K562 (cell line): Measurements from ENCODE around the gene ZNF385C. TPM values are rescaled to one million over a fixed set of nuclear protein-coding genes. Genes with fewer than 3 reads are reported as not detected.

Source experiments
- ATAC-seq: fragments of 200-7000 bp; cut with Tn5 transposase; 3 replicates; pipeline ENCODE4 v1.9.1; 2020; ENCODE audit warnings: moderate library complexity
- BruUV-seq: library from RNA; stranded (reverse); fragments of 400-500 nt; replicated peaks from 2 replicates; lab custom pipeline; 2021; lab: Mats Ljungman, UMichigan
- CTCF ChIA-PET: fragments of 300-600 bp; formaldehyde crosslinking; extraction: SDS; loops from one replicate; lab custom pipeline; 2021; ENCODE audit warnings: low intra/inter-chr PET ratio; lab: Yijun Ruan, JAX
- POLR2A ChIA-PET: fragments of 300-600, 350-650 bp; sonication (Branson Sonifier 250); formaldehyde crosslinking; extraction: SDS; loops from one replicate; lab custom pipeline; 2021; ENCODE audit warnings: antibody characterized with exemption, inconsistent platforms; lab: Yijun Ruan, JAX
- DNase-seq, 4 experiments: peaks; one replicate each; pipeline versions ENCODE4 v3.0.0 to v3.0.0-alpha.2; 2011 to 2018; ENCODE audit warnings: low spot score in 3 of 4, mixed read lengths in 3 of 4; ENCODE audit errors: extremely low read depth in 1 of 4
- FAIRE-seq: peaks from 2 replicates; lab custom pipeline; 2011; peaks lifted over from hg19 to GRCh38; lab: Jason Lieb, UNC
- H2AFZ ChIP-seq: 2 replicates; pipeline ENCODE4 v1.6.0; 2011; ENCODE audit warnings: low read depth, low read length, control low read depth, inconsistent platforms
- H3K27ac ChIP-seq: fragments of 200-600 bp; 3 replicates; pipeline ENCODE4 v1.8.0; 2011; ENCODE audit warnings: low read depth, mild to moderate bottlenecking, control low read depth, inconsistent platforms, low read length, moderate library complexity, mixed read lengths; ENCODE audit errors: extremely low read depth
- H3K27me3 ChIP-seq, 2 experiments: fragments of 300-600 bp in 1 of 2; 2 replicates in 1 of 2; 3 replicates in 1 of 2; pipeline versions ENCODE4 v1.6.0 to v1.8.0; 2011; ENCODE audit warnings: inconsistent platforms in 2 of 2, low read length in 2 of 2, mild to moderate bottlenecking in 1 of 2, mixed read lengths in 1 of 2, moderate library complexity in 1 of 2; ENCODE audit not compliant: control insufficient read depth in 2 of 2, insufficient read depth in 2 of 2
- H3K36me3 ChIP-seq: fragments of 300-600 bp; 3 replicates; pipeline ENCODE4 v1.8.0; 2011; ENCODE audit warnings: mild to moderate bottlenecking, low read length, inconsistent platforms; ENCODE audit not compliant: control insufficient read depth, insufficient read depth
- H3K4me1 ChIP-seq, 2 experiments: fragments of 200-600 bp in 1 of 2; replicated peaks in 1 of 2; 2 replicates in 1 of 2; 3 replicates in 1 of 2; pipeline versions ENCODE4 v1.5.1 to v1.8.0; 2011; ENCODE audit warnings: inconsistent platforms in 2 of 2, low read length in 2 of 2, mild to moderate bottlenecking in 1 of 2, mixed read lengths in 1 of 2, moderate library complexity in 1 of 2; ENCODE audit not compliant: control insufficient read depth in 2 of 2, insufficient read depth in 2 of 2
- H3K4me2 ChIP-seq: 2 replicates; pipeline ENCODE4 v1.6.1; 2011; ENCODE audit warnings: low read length, control low read depth, inconsistent platforms, mixed read lengths; ENCODE audit not compliant: insufficient read depth
- H3K4me3 ChIP-seq: fragments of 200-600 bp; sonication (generic), shearing (Covaris generic); 2 replicates; pipeline ENCODE4 v1.5.1; 2016; ENCODE audit warnings: control low read depth, inconsistent platforms
- H3K79me2 ChIP-seq: fragments of 200-600 bp; 3 replicates; pipeline ENCODE4 v1.8.0; 2011; ENCODE audit warnings: low read length, inconsistent platforms; ENCODE audit not compliant: control insufficient read depth, insufficient read depth
- H3K9ac ChIP-seq, 2 experiments: 2 replicates each; pipeline versions ENCODE4 v1.6.0 to v1.6.1; 2011; ENCODE audit warnings: low read depth in 2 of 2, low read length in 2 of 2, control low read depth in 1 of 2, inconsistent platforms in 1 of 2, mild to moderate bottlenecking in 1 of 2, mixed read lengths in 1 of 2; ENCODE audit not compliant: insufficient read depth in 1 of 2
- H3K9me1 ChIP-seq: one replicate; pipeline ENCODE4 v1.6.0; 2011; ENCODE audit warnings: inconsistent platforms, mild to moderate bottlenecking, low read length, moderate library complexity; ENCODE audit not compliant: control insufficient read depth, insufficient read depth
- H3K9me3 ChIP-seq: replicated peaks from 2 replicates; pipeline ENCODE4 v1.5.1; 2011; ENCODE audit warnings: low read depth, low read length, inconsistent platforms; ENCODE audit not compliant: control insufficient read depth, insufficient read depth
- H4K20me1 ChIP-seq: replicated peaks from 2 replicates; pipeline ENCODE4 v1.6.1; 2011; ENCODE audit warnings: low read length, inconsistent platforms, mixed read lengths; ENCODE audit not compliant: control insufficient read depth, insufficient read depth
- SIN3A ChIP-seq, 2 experiments: fragments of 150-350 bp in 1 of 2; IDR thresholded peaks; 2 replicates each; pipeline ENCODE4 v1.6.1; 2011 to 2016; ENCODE audit warnings: borderline replicate concordance in 2 of 2, low read depth in 2 of 2, low read length in 2 of 2, mild to moderate bottlenecking in 2 of 2, moderate library complexity in 2 of 2; ENCODE audit not compliant: control insufficient read depth in 1 of 2
- TEAD2 ChIP-seq: fragments of 450-650 bp; IDR thresholded peaks from 2 replicates; pipeline ENCODE4 v1.6.1; 2016; ENCODE audit warnings: missing genetic modification characterization, control low read depth, missing compliant biosample characterization
- WGBS: fragments of 100-300 bp; shearing (Covaris generic); methylation state at CpG from one replicate; pipeline ENCODE4 v1.1.6; 2016; ENCODE audit warnings: low coverage, mixed read lengths; ENCODE audit not compliant: insufficient coverage; ENCODE audit errors: missing lambda C conversion rate; 5-methylcytosine and 5-hydroxymethylcytosine counted together
- in situ Hi-C: fragments of 300-500 bp; cut with MboI; formaldehyde crosslinking; loops from 4 replicates; pipeline ENCODE4 v1.15.0; 2018; ENCODE audit warnings: inconsistent platforms, mixed read lengths
- intact Hi-C: fragments of 100-400 bp; cut with micrococcal nuclease; formaldehyde crosslinking; loops from 2 replicates; pipeline ENCODE4 v1.14.2; 2022
- polyA plus RNA-seq, 8 experiments: library from polyadenylated mRNA; depleted of rRNA in 4 of 8; stranded (reverse) in 5 of 8; unstranded in 3 of 8; fragments of >200 nt; fragmentation: Nextera tagmentation in 2 of 8; fragmentation: Illumina TruSeq in 1 of 8; extraction: Ambion mirVana in 2 of 8; extraction: Trizol in 1 of 8; gene quantifications; 2 replicates each; pipeline versions ENCODE4 v1.2.1 to v1.2.3, GENCODE V29; 2011 to 2014; ENCODE audit warnings: inconsistent platforms in 1 of 8, missing spikeins in 1 of 8
- total RNA-seq, 7 experiments: library from RNA; depleted of rRNA in 6 of 7; stranded (reverse); fragments of >200 nt in 6 of 7; fragmentation: Illumina TruSeq in 2 of 7; extraction: Trizol in 2 of 7; gene quantifications; 2 replicates each; pipeline versions ENCODE4 v1.2.1 to v1.2.3, GENCODE V29; 2011 to 2021; ENCODE audit warnings: low replicate concordance in 1 of 7
- TF ChIP-seq, protein P1 (sequence below): fragments of 250-450 bp; sonication (Bioruptor Pico); IDR thresholded peaks from 2 replicates; pipeline ENCODE4 v1.4.0; 2020; ENCODE audit warnings: mild to moderate bottlenecking

Gene ZNF385C
- total and polyA plus RNA-seq, 9 of the 15 experiments (the other 6 are each of a cell fraction or from before 2014, with no cell fraction given), result 0.03 to 0.35 (median 0.18) TPM; not detected in 1

DNA sequence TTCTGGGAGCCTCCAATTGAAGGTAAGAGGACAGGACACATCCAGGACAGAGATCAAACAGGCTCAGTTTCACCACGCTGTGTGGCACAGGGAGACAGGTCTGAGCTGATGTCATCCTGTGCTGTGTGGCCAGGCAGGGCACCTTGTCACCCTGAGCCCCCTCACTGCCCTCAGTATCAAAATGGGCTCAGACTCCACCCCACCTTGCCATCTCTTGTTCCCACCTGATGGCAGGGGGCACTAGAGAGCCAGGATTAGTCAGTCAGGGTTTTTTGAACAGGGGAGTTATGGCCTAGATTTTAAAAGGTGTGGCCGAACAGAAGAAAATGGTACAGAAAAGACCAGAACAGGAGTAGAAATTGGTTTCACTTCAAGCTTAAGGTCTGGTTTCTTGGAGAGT lies 20.3 kb upstream of the ZNF385C start (continued):
- TF ChIP-seq SIN3A (IDR thresholded peaks at IDR 0.05; ENCODE audit: borderline replicate concordance in 2 of 2, control insufficient read depth in 1 of 2, low read depth in 2 of 2, low read length in 2 of 2), result no peak
- TF ChIP-seq, protein P1, sequence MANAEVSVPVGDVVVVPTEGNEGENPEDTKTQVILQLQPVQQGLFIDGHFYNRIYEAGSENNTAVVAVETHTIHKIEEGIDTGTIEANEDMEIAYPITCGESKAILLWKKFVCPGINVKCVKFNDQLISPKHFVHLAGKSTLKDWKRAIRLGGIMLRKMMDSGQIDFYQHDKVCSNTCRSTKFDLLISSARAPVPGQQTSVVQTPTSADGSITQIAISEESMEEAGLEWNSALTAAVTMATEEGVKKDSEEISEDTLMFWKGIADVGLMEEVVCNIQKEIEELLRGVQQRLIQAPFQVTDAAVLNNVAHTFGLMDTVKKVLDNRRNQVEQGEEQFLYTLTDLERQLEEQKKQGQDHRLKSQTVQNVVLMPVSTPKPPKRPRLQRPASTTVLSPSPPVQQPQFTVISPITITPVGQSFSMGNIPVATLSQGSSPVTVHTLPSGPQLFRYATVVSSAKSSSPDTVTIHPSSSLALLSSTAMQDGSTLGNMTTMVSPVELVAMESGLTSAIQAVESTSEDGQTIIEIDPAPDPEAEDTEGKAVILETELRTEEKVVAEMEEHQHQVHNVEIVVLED, result no peak
- TF ChIP-seq, all 486 proteins: peak for 4

DNA sequence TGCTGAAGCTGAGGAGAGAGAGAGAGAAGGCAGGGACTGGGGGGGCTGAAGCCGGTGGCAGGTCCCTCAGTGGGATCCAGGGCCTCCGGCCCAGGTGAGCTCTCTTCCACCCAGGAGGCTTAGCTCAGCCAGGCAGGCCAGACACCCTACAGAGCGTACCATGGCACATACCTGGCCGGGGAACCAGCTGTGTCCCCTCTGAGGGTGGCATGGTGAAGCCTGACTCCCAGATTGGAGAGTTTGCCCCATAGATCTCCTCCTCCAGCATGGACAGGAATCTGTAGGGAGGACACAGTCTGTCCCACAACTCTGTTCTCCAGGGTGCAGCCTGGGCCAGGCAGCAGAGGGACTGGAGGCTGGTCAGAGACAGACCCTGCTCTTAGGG lies 19.8 kb upstream of the ZNF385C start:
- BruUV-seq, result no TSS peak
- Histone ChIP-seq H3K36me3 (peaks cover 62% of the 10 kb centered on the region; the same call in 2 of the 3 replicates), H3K9me1 (peaks cover 3% of the 10 kb centered on the region), H3K4me1 (peaks cover 13 to 55% of the 10 kb centered on the region in 2 experiments), H4K20me1 (no peaks in the 10 kb centered on the region), H2AFZ (no peak overlapping the region), H3K4me3 (no peak overlapping the region), H3K27ac (no peak overlapping the region), H3K9ac (peak overlapping the region in 1 of 2 experiments; percentile 2; a peak in 1 of 4 replicates), H3K79me2 (peaks cover 10% of the 10 kb centered on the region; the same call in 2 of the 3 replicates), H3K27me3 (no peaks in the 10 kb centered on the region), H3K4me2 (no peak overlapping the region), H3K9me3 (no peaks in the 10 kb centered on the region)
- TF ChIP-seq TEAD2, result no peak
- POLR2A ChIA-PET, result interaction anchor here (0.5 to 1.1 kb wide), 4 partner anchors 10 to 94 kb away, joined by 3 to 4 read pairs (median 3); no protein-coding TSS in a partner anchor
- CTCF ChIA-PET, result interaction anchor here (1.9 kb wide), 1 partner anchor 63 kb away, joined by 12 read pairs; the partner anchor contains the start of gene KCNH4
- in situ Hi-C loops (loop anchor here (25.0 kb wide), 1 partner anchor 381 kb away; the partner anchor contains the start of gene HAP1), intact Hi-C loops (loop anchor here (2.0 kb wide), 1 partner anchor 63 kb away; the partner anchor contains the start of gene KCNH4)
- WGBS, result 90% methylated on average over 4 of the region's 4 CpGs
- ATAC-seq (no peak), DNase-seq (no peak), FAIRE-seq (no peak)
